SK-N-SH (cell line): Measurements from ENCODE around the gene NLK.

ENCODE experiments used
- CHD2 ChIP-seq: fragments of 150-350 bp; IDR thresholded peaks from 2 replicates; pipeline ENCODE4 v1.6.1; 2018; ENCODE audit warnings: low read length; ENCODE audit not compliant: partially characterized antibody
- CTCF ChIP-seq: fragments of 200-600 bp; sonication (generic); IDR thresholded peaks from 2 replicates; pipeline ENCODE4 v1.6.1; 2017; ENCODE audit warnings: antibody characterized with exemption, mild to moderate bottlenecking, moderate library complexity
- EP300 ChIP-seq, 2 experiments: IDR thresholded peaks; 2 replicates each; pipeline versions ENCODE4 v1.4.0 to v1.6.1; 2012; ENCODE audit warnings: borderline replicate concordance in 1 of 2, low read depth in 1 of 2, low read length in 1 of 2
- POLR2AphosphoS5 ChIP-seq: IDR thresholded peaks from 2 replicates; pipeline ENCODE4 v1.6.1; 2012; ENCODE audit warnings: low read depth, low read length
- RAD21 ChIP-seq: IDR thresholded peaks from 2 replicates; pipeline ENCODE4 v1.6.1; 2012; ENCODE audit warnings: mild to moderate bottlenecking, low read length
- REST ChIP-seq: IDR thresholded peaks from 2 replicates; pipeline ENCODE4 v1.6.1; 2012; ENCODE audit warnings: mild to moderate bottlenecking, low read depth, low read length, moderate library complexity
- RFX5 ChIP-seq: IDR thresholded peaks from 2 replicates; pipeline ENCODE4 v1.6.1; 2012; ENCODE audit warnings: mild to moderate bottlenecking, improper control_type of control experiment, low read length
- SIN3A ChIP-seq: IDR thresholded peaks from 2 replicates; pipeline ENCODE4 v1.6.1; 2012; ENCODE audit warnings: low read depth, mild to moderate bottlenecking, low read length, moderate library complexity, borderline replicate concordance
- TAF1 ChIP-seq: IDR thresholded peaks from 2 replicates; pipeline ENCODE4 v1.6.1; 2012; ENCODE audit warnings: low read depth, mild to moderate bottlenecking, low read length, moderate library complexity, borderline replicate concordance
- TCF12 ChIP-seq: IDR thresholded peaks from 2 replicates; pipeline ENCODE4 v1.4.0; 2012

GRCh38 chr17:28074010-28074409, 31.5 kb downstream of the NLK start:
- TF ChIP-seq RAD21 (no peak), CTCF (no peak), EP300 (IDR thresholded peaks at IDR 0.05; ENCODE audit: borderline replicate concordance in 1 of 2, low read depth in 1 of 2, low read length in 1 of 2) (no peak), SIN3A (no peak), POLR2AphosphoS5 (no peak), CHD2 (no peak), TCF12 (no peak), RFX5 (no peak), TAF1 (no peak), REST (no peak)
